H9 (cell line): ENCODE results near the gene TMEM63A. TPM values are rescaled to one million over a fixed set of nuclear protein-coding genes. Genes with fewer than 3 reads are reported as not detected.
"Not testable (repeated sequence)": the region's sequence is repeated elsewhere in the genome, so short reads cannot be mapped to it uniquely, and the experiment has no call there.

Experiments used
- DNase-seq: peaks from one replicate; pipeline ENCODE4 v3.0.0-alpha.2; 2017
- H2AFZ ChIP-seq: one replicate; pipeline ENCODE4 v1.6.1; 2013; ENCODE audit warnings: mild to moderate bottlenecking, low read length, control low read depth, moderate library complexity
- H2AK5ac ChIP-seq: 2 replicates; pipeline ENCODE4 v1.6.1; 2013; ENCODE audit warnings: low read length, control low read depth, mixed read lengths; ENCODE audit not compliant: insufficient read length
- H2BK120ac ChIP-seq: one replicate; pipeline ENCODE4 v1.6.1; 2013; ENCODE audit warnings: low read depth, mild to moderate bottlenecking, low read length, control low read depth, inconsistent platforms; ENCODE audit not compliant: poor library complexity, severe bottlenecking
- H2BK12ac ChIP-seq: 2 replicates; pipeline ENCODE4 v1.6.1; 2013; ENCODE audit warnings: low read length, control low read depth, mixed read lengths, low read depth; ENCODE audit not compliant: insufficient read length
- H2BK15ac ChIP-seq: 2 replicates; pipeline ENCODE4 v1.6.1; 2013; ENCODE audit warnings: low read depth, low read length, control low read depth
- H2BK20ac ChIP-seq: one replicate; pipeline ENCODE4 v1.6.1; 2013; ENCODE audit warnings: low read depth, mild to moderate bottlenecking, low read length, control low read depth, inconsistent platforms; ENCODE audit not compliant: poor library complexity, severe bottlenecking
- H2BK5ac ChIP-seq: 2 replicates; pipeline ENCODE4 v1.6.1; 2013; ENCODE audit warnings: low read length, control low read depth, mixed read lengths; ENCODE audit not compliant: insufficient read length
- H3K14ac ChIP-seq: 2 replicates; pipeline ENCODE4 v1.6.1; 2013; ENCODE audit warnings: low read length, control low read depth; ENCODE audit not compliant: insufficient read depth
- H3K18ac ChIP-seq: 2 replicates; pipeline ENCODE4 v1.6.1; 2013; ENCODE audit warnings: low read depth, mild to moderate bottlenecking, mixed read lengths, low read length, control low read depth; ENCODE audit not compliant: insufficient read length
- H3K23ac ChIP-seq: 2 replicates; pipeline ENCODE4 v1.6.1; 2013; ENCODE audit warnings: low read length, control low read depth, mixed read lengths, low read depth; ENCODE audit not compliant: insufficient read length
- H3K23me2 ChIP-seq: 2 replicates; pipeline ENCODE4 v1.6.1; 2013; ENCODE audit warnings: low read depth, mild to moderate bottlenecking, mixed read lengths, low read length, control low read depth; ENCODE audit not compliant: insufficient read length, poor library complexity, severe bottlenecking
- H3K27ac ChIP-seq: 2 replicates; pipeline ENCODE4 v1.5.1; 2013; ENCODE audit warnings: low read length, control low read depth, mixed read lengths, low read depth; ENCODE audit not compliant: insufficient read length
- H3K27me3 ChIP-seq: 2 replicates; pipeline ENCODE4 v1.6.1; 2013; ENCODE audit warnings: low read length, control low read depth, inconsistent platforms; ENCODE audit not compliant: insufficient read depth
- H3K4ac ChIP-seq: 2 replicates; pipeline ENCODE4 v1.6.1; 2013; ENCODE audit warnings: low read depth, mild to moderate bottlenecking, control low read depth, inconsistent platforms, low read length, moderate library complexity
- H3K4me1 ChIP-seq: 2 replicates; pipeline ENCODE4 v1.6.1; 2013; ENCODE audit warnings: low read length, control low read depth, inconsistent platforms; ENCODE audit not compliant: insufficient read depth
- H3K4me2 ChIP-seq: 2 replicates; pipeline ENCODE4 v1.6.1; 2013; ENCODE audit warnings: low read length, control low read depth, mixed read lengths; ENCODE audit not compliant: insufficient read length, insufficient read depth
- H3K56ac ChIP-seq: 2 replicates; pipeline ENCODE4 v1.6.1; 2013; ENCODE audit warnings: low read depth, mild to moderate bottlenecking, mixed read lengths, low read length, control low read depth; ENCODE audit not compliant: insufficient read length
- H3K79me1 ChIP-seq: 2 replicates; pipeline ENCODE4 v1.6.1; 2013; ENCODE audit warnings: low read depth, mild to moderate bottlenecking, moderate library complexity, low read length, control low read depth, inconsistent platforms; ENCODE audit not compliant: insufficient read depth, poor library complexity, severe bottlenecking
- H3K79me2 ChIP-seq: 2 replicates; pipeline ENCODE4 v1.6.1; 2013; ENCODE audit warnings: low read length, control low read depth, inconsistent platforms; ENCODE audit not compliant: insufficient read depth
- H3K9ac ChIP-seq: 2 replicates; pipeline ENCODE4 v1.6.1; 2013; ENCODE audit warnings: low read length, control low read depth, mixed read lengths; ENCODE audit not compliant: insufficient read length; ENCODE audit errors: extremely low read depth
- H3K9me3 ChIP-seq: one replicate; pipeline ENCODE4 v1.6.1; 2013; ENCODE audit warnings: low read depth, low read length, inconsistent platforms; ENCODE audit not compliant: control insufficient read depth
- H3T11ph ChIP-seq: one replicate; pipeline ENCODE4 v1.6.1; 2013; ENCODE audit warnings: mild to moderate bottlenecking, low read length, control low read depth, inconsistent platforms
- H4K20me1 ChIP-seq: one replicate; pipeline ENCODE4 v1.6.1; 2013; ENCODE audit not compliant: control insufficient read depth, insufficient read length, insufficient read depth
- H4K5ac ChIP-seq: 2 replicates; pipeline ENCODE4 v1.6.1; 2013; ENCODE audit warnings: low read depth, mild to moderate bottlenecking, mixed read lengths, low read length, control low read depth; ENCODE audit not compliant: insufficient read length
- H4K8ac ChIP-seq: replicated peaks from 2 replicates; pipeline ENCODE4 v1.6.1; 2013; ENCODE audit warnings: low read length, control low read depth, mixed read lengths, low read depth; ENCODE audit not compliant: insufficient read length
- H4K91ac ChIP-seq: 2 replicates; pipeline ENCODE4 v1.6.1; 2013; ENCODE audit warnings: low read depth, mild to moderate bottlenecking, moderate library complexity, mixed read lengths, low read length, control low read depth; ENCODE audit not compliant: insufficient read length
- H3K27ac Mint-ChIP-seq, 3 experiments: 2 replicates in 2 of 3; 3 replicates in 1 of 3; pipeline ENCODE4 v1.8.0; 2020 to 2021; ENCODE audit warnings: mixed read lengths in 3 of 3, mild to moderate bottlenecking in 1 of 3, moderate library complexity in 1 of 3
- H3K27me3 Mint-ChIP-seq: 2 replicates; pipeline ENCODE4 v1.8.0; 2021; ENCODE audit warnings: low read depth, mild to moderate bottlenecking, moderate library complexity, mixed read lengths
- H3K36me3 Mint-ChIP-seq, 3 experiments: 2 replicates in 2 of 3; 3 replicates in 1 of 3; pipeline ENCODE4 v1.8.0; 2020 to 2021; ENCODE audit warnings: low read depth in 3 of 3, mixed read lengths in 3 of 3; ENCODE audit not compliant: insufficient read depth in 1 of 3
- H3K4me1 Mint-ChIP-seq, 2 experiments: 2 replicates each; pipeline ENCODE4 v1.8.0; 2020; ENCODE audit warnings: mixed read lengths in 2 of 2
- H3K4me3 Mint-ChIP-seq, 2 experiments: 2 replicates in 1 of 2; 3 replicates in 1 of 2; pipeline ENCODE4 v1.8.0; 2020 to 2021; ENCODE audit warnings: mild to moderate bottlenecking in 2 of 2, mixed read lengths in 2 of 2, moderate library complexity in 1 of 2
- H3K9me3 Mint-ChIP-seq, 2 experiments: 2 replicates in 1 of 2; 3 replicates in 1 of 2; pipeline ENCODE4 v1.8.0; 2020; ENCODE audit warnings: mild to moderate bottlenecking in 2 of 2, mixed read lengths in 2 of 2, moderate library complexity in 1 of 2
- WGBS: extraction: QIAGEN DNeasy Blood & Tissue Kit; methylation state at CpG from one replicate; pipeline ENCODE4 v1.1.7; 2013; ENCODE audit warnings: missing lambda C conversion rate, low lambda C conversion rate, mixed read lengths; ENCODE audit not compliant: insufficient read length; ENCODE audit errors: extremely low coverage; 5-methylcytosine and 5-hydroxymethylcytosine counted together
- total RNA-seq: library from RNA; stranded (reverse); gene quantifications from 2 replicates; pipeline ENCODE4 v1.2.1, GENCODE V29; 2021
- TF ChIP-seq, protein P1 (sequence below): fragments of 200-600 bp; sonication (generic); conservative IDR thresholded peaks from 3 replicates; pipeline ENCODE4 v1.8.0; 2021; ENCODE audit warnings: antibody characterized with exemption, mild to moderate bottlenecking

TMEM63A gene
- total RNA-seq, 1 experiment from 2014 or later: 75.7 TPM

DNA sequence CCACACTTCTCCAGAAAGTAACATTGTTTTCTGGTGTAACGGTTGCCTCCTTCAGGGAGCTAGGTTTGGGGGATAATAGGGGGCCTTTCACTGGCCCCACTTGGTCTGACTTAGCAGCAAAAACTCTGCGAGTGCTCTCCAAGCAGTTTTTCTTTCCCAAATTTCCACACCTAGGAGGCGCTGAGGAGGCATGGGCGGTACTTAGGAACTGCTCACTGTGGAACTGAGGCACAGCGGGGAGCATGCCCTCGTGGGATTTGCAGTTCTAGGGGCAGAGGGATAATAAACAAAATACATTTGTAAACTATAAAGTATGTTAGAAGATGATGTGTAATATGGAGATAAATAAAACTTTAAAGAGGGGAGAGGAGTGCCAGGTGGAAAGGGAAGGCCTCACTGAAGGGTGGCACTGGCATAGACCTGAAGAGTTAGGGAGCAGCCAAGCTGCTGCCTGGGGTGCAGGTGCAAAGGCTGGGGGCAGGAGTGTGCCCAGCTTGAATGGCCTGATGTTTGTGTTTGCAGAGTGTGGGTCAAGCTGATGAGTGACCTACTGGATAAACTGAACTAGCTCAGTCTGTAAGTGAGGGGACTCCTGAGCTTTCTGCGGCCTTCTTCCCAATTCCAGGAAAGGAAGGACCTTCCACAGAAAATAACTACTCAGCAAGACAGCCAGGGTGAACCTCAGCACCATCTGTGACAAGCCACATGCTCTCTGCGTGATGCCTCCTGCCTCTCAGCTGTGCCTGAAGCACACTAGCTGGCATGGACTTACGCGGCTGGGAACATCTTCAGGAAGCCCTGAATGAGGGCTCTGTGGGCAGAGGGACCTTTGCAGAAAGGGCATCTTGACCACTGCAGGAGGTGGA lies 70.3 kb downstream of the TMEM63A start:
- H3T11ph ChIP-seq: no peak overlapping the region
- H4K20me1 ChIP-seq: no peaks in the 10 kb centered on the region
- no peak overlapping the region for H3K18ac ChIP-seq
- H2BK15ac ChIP-seq: no peak overlapping the region
- H2AFZ ChIP-seq: no peak overlapping the region
- H2BK20ac ChIP-seq: no peak overlapping the region
- H3K56ac ChIP-seq: no peak overlapping the region
- H3K27me3 Mint-ChIP-seq: peaks cover 13% of the 10 kb centered on the region
- H3K27ac ChIP-seq: no peak overlapping the region
- H4K5ac ChIP-seq: no peak overlapping the region
- H2AK5ac ChIP-seq: no peak overlapping the region
- H4K91ac ChIP-seq: no peak overlapping the region
- H3K4ac ChIP-seq: no peak overlapping the region
- H3K4me2 ChIP-seq: peak overlapping the region; percentile 57
- H4K8ac ChIP-seq: no peak overlapping the region
- no peaks in the 10 kb centered on the region; the same call in 1 of the 2 replicates for H3K4me1 ChIP-seq
- H2BK12ac ChIP-seq: no peak overlapping the region
- H3K27ac Mint-ChIP-seq: peak overlapping the region in 1 of 3 experiments; percentile 10; a peak in 1 of 7 replicates
- H2BK120ac ChIP-seq: no peak overlapping the region
- peaks cover 1% of the 10 kb centered on the region; the same call in 1 of the 2 replicates for H3K79me2 ChIP-seq
- no peaks in the 10 kb centered on the region; a peak in 1 of 5 replicates for H3K9me3 Mint-ChIP-seq
- TF ChIP-seq, protein P1, sequence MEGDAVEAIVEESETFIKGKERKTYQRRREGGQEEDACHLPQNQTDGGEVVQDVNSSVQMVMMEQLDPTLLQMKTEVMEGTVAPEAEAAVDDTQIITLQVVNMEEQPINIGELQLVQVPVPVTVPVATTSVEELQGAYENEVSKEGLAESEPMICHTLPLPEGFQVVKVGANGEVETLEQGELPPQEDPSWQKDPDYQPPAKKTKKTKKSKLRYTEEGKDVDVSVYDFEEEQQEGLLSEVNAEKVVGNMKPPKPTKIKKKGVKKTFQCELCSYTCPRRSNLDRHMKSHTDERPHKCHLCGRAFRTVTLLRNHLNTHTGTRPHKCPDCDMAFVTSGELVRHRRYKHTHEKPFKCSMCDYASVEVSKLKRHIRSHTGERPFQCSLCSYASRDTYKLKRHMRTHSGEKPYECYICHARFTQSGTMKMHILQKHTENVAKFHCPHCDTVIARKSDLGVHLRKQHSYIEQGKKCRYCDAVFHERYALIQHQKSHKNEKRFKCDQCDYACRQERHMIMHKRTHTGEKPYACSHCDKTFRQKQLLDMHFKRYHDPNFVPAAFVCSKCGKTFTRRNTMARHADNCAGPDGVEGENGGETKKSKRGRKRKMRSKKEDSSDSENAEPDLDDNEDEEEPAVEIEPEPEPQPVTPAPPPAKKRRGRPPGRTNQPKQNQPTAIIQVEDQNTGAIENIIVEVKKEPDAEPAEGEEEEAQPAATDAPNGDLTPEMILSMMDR: peak; percentile 73
- no peak overlapping the region for H3K9ac ChIP-seq
- no peaks in the 10 kb centered on the region for H3K9me3 ChIP-seq
- WGBS: no CpG with 5 or more reads among the region's 10 CpGs
- peaks cover 0 to 5% (median 4%) of the 10 kb centered on the region in 3 experiments; a peak in 2 of 7 replicates for H3K36me3 Mint-ChIP-seq
- no peaks in the 10 kb centered on the region for H3K79me1 ChIP-seq
- H3K23me2 ChIP-seq: no peaks in the 10 kb centered on the region
- no peak overlapping the region for H3K14ac ChIP-seq
- no peaks in the 10 kb centered on the region for H3K27me3 ChIP-seq
- DNase-seq: peak; percentile 62
- H2BK5ac ChIP-seq: no peak overlapping the region
- H3K4me3 Mint-ChIP-seq: peak overlapping the region; percentile 79 to 96
- H3K4me1 Mint-ChIP-seq: peaks cover 34 to 44% of the 10 kb centered on the region in 2 experiments
- H3K23ac ChIP-seq: no peak overlapping the region

DNA sequence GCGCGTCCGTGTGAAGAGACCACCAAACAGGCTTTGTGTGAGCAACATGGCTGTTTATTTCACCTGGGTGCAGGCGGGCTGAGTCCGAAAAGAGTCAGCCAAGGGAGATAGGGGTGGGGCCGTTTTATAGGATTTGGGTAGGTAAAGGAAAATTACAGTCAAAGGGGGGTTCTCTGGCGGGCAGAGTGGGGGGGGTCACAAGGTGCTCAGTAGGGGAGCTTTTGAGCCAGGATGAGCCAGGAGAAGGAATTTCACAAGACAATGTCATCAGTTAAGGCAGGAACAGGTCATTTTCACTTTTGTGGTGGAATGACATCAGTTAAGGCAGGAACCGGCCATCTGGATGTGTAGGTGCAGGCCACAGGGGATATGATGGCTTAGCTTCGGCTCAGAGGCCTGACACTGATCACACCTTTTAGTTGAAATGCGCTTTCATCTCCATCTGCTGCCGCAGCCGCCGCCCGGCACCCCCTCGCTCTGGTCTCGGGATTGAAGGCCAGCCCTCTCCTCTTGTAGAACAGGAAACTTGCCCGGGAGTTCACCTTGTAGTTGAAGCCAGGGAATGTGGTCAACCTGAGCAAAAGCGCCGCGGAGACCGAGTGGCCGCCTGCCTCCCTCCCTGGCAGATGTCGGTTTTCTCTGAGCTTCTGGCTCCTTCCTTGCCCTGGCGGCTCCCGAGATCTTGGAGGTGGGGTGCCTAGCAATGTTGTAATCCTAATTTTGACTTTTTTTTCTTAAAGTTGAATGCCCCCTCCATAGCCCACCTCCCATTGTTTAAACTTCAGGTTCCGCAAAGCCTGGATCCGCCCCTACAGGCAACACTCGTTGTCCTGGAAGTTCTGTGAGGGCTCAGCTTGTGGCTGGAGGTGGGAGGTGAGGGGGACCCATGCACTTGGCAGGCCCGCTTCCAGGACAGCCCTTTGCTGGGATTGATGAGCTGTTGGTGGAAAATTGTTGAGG lies 71.3 kb downstream of the TMEM63A start:
- H3K4me1 ChIP-seq, H2BK15ac ChIP-seq, H2AFZ ChIP-seq, H3K23ac ChIP-seq, H2BK120ac ChIP-seq, H3K9me3 Mint-ChIP-seq, H3T11ph ChIP-seq, H3K4ac ChIP-seq, H3K9me3 ChIP-seq, H4K20me1 ChIP-seq, H2BK20ac ChIP-seq, H3K56ac ChIP-seq, H2AK5ac ChIP-seq, H2BK12ac ChIP-seq, H3K14ac ChIP-seq, H4K91ac ChIP-seq, H4K8ac ChIP-seq, H2BK5ac ChIP-seq, H3K79me1 ChIP-seq, H3K23me2 ChIP-seq, H3K36me3 Mint-ChIP-seq, H3K18ac ChIP-seq, H3K79me2 ChIP-seq, H3K27me3 ChIP-seq, H3K27ac ChIP-seq, H4K5ac ChIP-seq: not testable (repeated sequence)
- H3K9ac ChIP-seq: peak overlapping the region; percentile 62
- H3K4me2 ChIP-seq: peak overlapping the region; percentile 57
- H3K4me1 Mint-ChIP-seq: peaks cover 31 to 37% of the 10 kb centered on the region in 2 experiments
- DNase-seq: peak; percentile 68
- H3K27me3 Mint-ChIP-seq: peaks cover 13% of the 10 kb centered on the region
- peak overlapping the region; percentile 79 to 96 for H3K4me3 Mint-ChIP-seq
- peak overlapping the region in 2 of 3 experiments; percentile 44 to 92; a peak in 5 of 7 replicates for H3K27ac Mint-ChIP-seq
- no CpG with 5 or more reads among the region's 29 CpGs for WGBS
